Measurements from ENCODE around the gene FOXN1. TPM values are rescaled to one million over a fixed set of nuclear protein-coding genes. Genes with fewer than 3 reads are reported as not detected.

The FOXN1 gene
- total RNA-seq, 3 donors from 2014 or later (not counting 1 experiment from before 2014, with no cell fraction given) = not detected

- Mint-ChIP-seq H3K9me3 (no peaks in the 10 kb centered on the region), H3K4me1 (no peaks in the 10 kb centered on the region), H3K4me3 (no peak overlapping the region), H3K27me3 (ENCODE audit: low read depth in 2 of 2) (peaks cover 3 to 22% of the 10 kb centered on the region in 2 donors), H3K27ac (no peak overlapping the region), H3K36me3 (no peaks in the 10 kb centered on the region)
- TF ChIP-seq CTCF (IDR thresholded peaks at IDR 0.05) = no peak
- DNase-seq (no peak), ATAC-seq (no peak)
- Histone ChIP-seq H3K36me3 (ENCODE audit: control insufficient read depth, insufficient read depth, low read length) (no peaks in the 10 kb centered on the region), H3K9me3 (ENCODE audit: control insufficient read depth, insufficient read depth, low read length) (no peaks in the 10 kb centered on the region), H3K4me3 (ENCODE audit: low read length) (no peak overlapping the region), H3K4me1 (ENCODE audit: control insufficient read depth, insufficient read depth, low read length) (no peaks in the 10 kb centered on the region), H3K27me3 (ENCODE audit: control insufficient read depth, insufficient read depth, low read length) (no peaks in the 10 kb centered on the region), H3K27ac (ENCODE audit: low read length) (no peak overlapping the region)
- intact Hi-C loops (cut with micrococcal nuclease) = no loop called here
Measured at GRCh38 chr17:28468781-28469180, 37.4 kb upstream of the FOXN1 start.

- TF ChIP-seq CTCF (IDR thresholded peaks at IDR 0.05) = no peak
- Histone ChIP-seq H3K36me3 (ENCODE audit: control insufficient read depth, insufficient read depth, low read length) (no peaks in the 10 kb centered on the region), H3K4me1 (ENCODE audit: control insufficient read depth, insufficient read depth, low read length) (no peaks in the 10 kb centered on the region), H3K27me3 (ENCODE audit: control insufficient read depth, insufficient read depth, low read length) (no peaks in the 10 kb centered on the region), H3K9me3 (ENCODE audit: control insufficient read depth, insufficient read depth, low read length) (no peaks in the 10 kb centered on the region), H3K4me3 (ENCODE audit: low read length) (no peak overlapping the region), H3K27ac (ENCODE audit: low read length) (no peak overlapping the region)
- intact Hi-C loops (cut with micrococcal nuclease) = no loop called here
- H3K4me1 Mint-ChIP-seq = no peaks in the 10 kb centered on the region
- no peaks in the 10 kb centered on the region for H3K9me3 Mint-ChIP-seq
- H3K4me3 Mint-ChIP-seq = no peak overlapping the region
- WGBS (ENCODE audit: insufficient coverage) = 93% methylated on average over 7 of the region's 8 CpGs
- no peak overlapping the region for H3K27ac Mint-ChIP-seq
- no peaks in the 10 kb centered on the region for H3K36me3 Mint-ChIP-seq
- H3K27me3 Mint-ChIP-seq (ENCODE audit: low read depth in 2 of 2) = peaks cover 3 to 22% of the 10 kb centered on the region in 2 donors
- ATAC-seq (no peak), DNase-seq (no peak)
Measured at GRCh38 chr17:28469376-28469775, 36.8 kb upstream of the FOXN1 start.

- Histone ChIP-seq H3K4me3 (ENCODE audit: low read length) (no peak overlapping the region), H3K4me1 (ENCODE audit: control insufficient read depth, insufficient read depth, low read length) (no peaks in the 10 kb centered on the region), H3K36me3 (ENCODE audit: control insufficient read depth, insufficient read depth, low read length) (no peaks in the 10 kb centered on the region), H3K9me3 (ENCODE audit: control insufficient read depth, insufficient read depth, low read length) (no peaks in the 10 kb centered on the region), H3K27me3 (ENCODE audit: control insufficient read depth, insufficient read depth, low read length) (no peaks in the 10 kb centered on the region), H3K27ac (ENCODE audit: low read length) (no peak overlapping the region)
- ATAC-seq = no peak
- Mint-ChIP-seq H3K27ac (no peak overlapping the region), H3K27me3 (ENCODE audit: low read depth in 2 of 2) (peaks cover 5 to 19% of the 10 kb centered on the region in 2 donors), H3K4me1 (peaks cover 0 to 3% of the 10 kb centered on the region in 2 donors), H3K9me3 (no peaks in the 10 kb centered on the region), H3K36me3 (no peaks in the 10 kb centered on the region), H3K4me3 (no peak overlapping the region)
- 86% methylated on average over 6 of the region's 7 CpGs for WGBS (ENCODE audit: insufficient coverage)
- TF ChIP-seq CTCF (IDR thresholded peaks at IDR 0.05) = no peak
- no peak for DNase-seq
- intact Hi-C loops (cut with micrococcal nuclease) = no loop called here
Measured at GRCh38 chr17:28470266-28470913, 35.8 kb upstream of the FOXN1 start.

GRCh38 chr17:28470914-28471366, 35.2 kb upstream of the FOXN1 start:
- no peaks in the 10 kb centered on the region for H3K27me3 ChIP-seq (ENCODE audit: control insufficient read depth, insufficient read depth, low read length)
- intact Hi-C loops (cut with micrococcal nuclease) = no loop called here
- DNase-seq (no peak), ATAC-seq (no peak)
- no peaks in the 10 kb centered on the region for H3K4me1 ChIP-seq (ENCODE audit: control insufficient read depth, insufficient read depth, low read length)
- H3K27ac ChIP-seq (ENCODE audit: low read length) = no peak overlapping the region
- Mint-ChIP-seq H3K27ac (no peak overlapping the region), H3K4me3 (no peak overlapping the region), H3K27me3 (ENCODE audit: low read depth in 2 of 2) (peaks cover 8 to 13% of the 10 kb centered on the region in 2 donors), H3K4me1 (peaks cover 0 to 9% of the 10 kb centered on the region in 2 donors), H3K36me3 (no peaks in the 10 kb centered on the region), H3K9me3 (no peaks in the 10 kb centered on the region)
- H3K4me3 ChIP-seq (ENCODE audit: low read length) = no peak overlapping the region
- WGBS (ENCODE audit: insufficient coverage) = 92% methylated on average over 2 of the region's 3 CpGs
- no peak for TF ChIP-seq CTCF (IDR thresholded peaks at IDR 0.05)
- no peaks in the 10 kb centered on the region for H3K9me3 ChIP-seq (ENCODE audit: control insufficient read depth, insufficient read depth, low read length)
- no peaks in the 10 kb centered on the region for H3K36me3 ChIP-seq (ENCODE audit: control insufficient read depth, insufficient read depth, low read length)
